NCI-H2227 treated with DMSO at 0.1 percent for 48 hours (cell line): Measurements from ENCODE around the gene TM4SF18.
"Not testable (repeated sequence)": the region's sequence is repeated elsewhere in the genome, so short reads cannot be mapped to it uniquely, and the experiment has no call there.

Experiments used
- DNase-seq: peaks from one replicate; lab custom pipeline; 2025; lab: John Stamatoyannopoulos, UW

The TM4SF18 gene

DNA sequence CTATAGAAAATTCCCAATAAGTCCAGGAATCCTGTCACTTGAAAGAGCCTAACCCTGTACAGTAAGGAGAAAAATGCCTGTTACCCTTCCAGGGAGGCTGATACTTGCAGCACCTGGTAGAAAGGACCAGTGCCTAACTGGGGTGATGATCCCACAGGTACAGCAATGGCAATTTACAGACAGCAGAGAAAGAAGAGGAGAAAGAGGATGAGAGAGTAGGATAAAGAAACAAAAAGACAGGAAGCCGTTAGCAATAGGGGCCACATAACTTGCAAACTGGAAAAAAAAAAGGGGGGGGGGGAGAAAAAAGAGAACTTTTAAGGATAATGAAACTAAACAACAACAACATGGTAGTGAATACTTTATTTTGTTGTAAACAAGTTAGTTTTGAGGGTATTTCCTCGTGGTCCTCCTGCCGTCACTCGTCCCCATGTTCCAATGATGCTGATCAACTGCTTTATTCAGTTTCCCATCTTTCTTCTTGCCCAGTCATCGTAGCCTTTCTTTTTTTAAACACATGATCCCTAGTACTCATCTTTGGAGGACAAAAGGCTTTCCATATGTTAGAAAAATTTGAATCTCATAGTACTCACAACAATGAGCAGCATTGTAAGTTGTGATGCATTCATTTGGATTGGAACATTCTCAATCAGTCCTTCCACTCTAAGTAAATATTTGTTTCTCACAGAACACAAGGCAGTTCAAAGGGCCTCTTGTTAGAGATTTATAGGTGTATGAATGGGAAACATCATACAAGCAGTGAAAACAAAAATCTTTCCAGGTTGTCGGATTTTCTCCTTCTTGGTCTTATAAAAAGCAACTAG lies 35.5 kb upstream of the TM4SF18 start:
- no peak for DNase-seq

- no peak for DNase-seq
These were observed 34.8 kb upstream of the TM4SF18 start for GRCh38 chr3:149368201-149368673.

- no peak for DNase-seq
These were observed 33.8 kb upstream of the TM4SF18 start for GRCh38 chr3:149366941-149367840.

DNA sequence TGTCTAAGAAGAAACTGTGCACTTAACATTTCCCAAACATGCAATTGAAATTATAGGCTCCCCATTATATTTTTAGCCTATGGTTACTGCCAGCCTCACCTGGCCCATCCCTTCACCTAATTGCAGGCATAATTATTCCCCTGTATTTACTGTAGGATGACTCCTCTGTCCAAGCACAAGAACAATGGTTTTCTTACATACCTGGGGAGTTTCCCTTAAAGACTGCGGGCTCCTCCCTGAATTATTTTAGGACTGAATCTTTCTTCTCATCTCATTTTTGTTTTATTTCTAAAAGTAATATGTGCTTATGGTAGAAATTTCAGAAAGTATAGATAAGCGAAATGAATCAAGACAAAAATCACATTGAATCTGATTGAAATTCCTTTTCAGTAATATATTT lies 32.6 kb upstream of the TM4SF18 start:
- DNase-seq, result no peak

- DNase-seq, result no peak
These were observed 31.2 kb upstream of the TM4SF18 start for GRCh38 chr3:149364624-149365023.

DNA sequence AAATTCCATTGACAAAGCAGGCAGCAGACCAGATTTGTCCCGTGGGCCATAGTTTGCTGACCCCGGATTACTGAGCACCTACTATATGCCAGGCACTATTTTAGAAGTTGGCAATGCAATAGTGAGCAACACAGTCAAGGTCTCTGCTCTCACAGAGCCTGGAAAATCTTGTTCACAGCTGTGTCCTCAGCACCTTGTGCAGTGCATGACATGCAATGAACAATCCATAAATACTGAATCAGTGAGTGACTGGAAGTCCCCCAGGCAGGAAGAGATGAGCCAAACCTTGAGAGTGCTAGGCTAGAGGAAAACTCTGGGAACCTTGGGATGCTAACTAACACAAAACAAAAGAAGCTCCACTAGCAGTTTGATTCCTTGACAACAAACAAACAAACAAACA lies 29.6 kb upstream of the TM4SF18 start:
- no peak for DNase-seq

DNA sequence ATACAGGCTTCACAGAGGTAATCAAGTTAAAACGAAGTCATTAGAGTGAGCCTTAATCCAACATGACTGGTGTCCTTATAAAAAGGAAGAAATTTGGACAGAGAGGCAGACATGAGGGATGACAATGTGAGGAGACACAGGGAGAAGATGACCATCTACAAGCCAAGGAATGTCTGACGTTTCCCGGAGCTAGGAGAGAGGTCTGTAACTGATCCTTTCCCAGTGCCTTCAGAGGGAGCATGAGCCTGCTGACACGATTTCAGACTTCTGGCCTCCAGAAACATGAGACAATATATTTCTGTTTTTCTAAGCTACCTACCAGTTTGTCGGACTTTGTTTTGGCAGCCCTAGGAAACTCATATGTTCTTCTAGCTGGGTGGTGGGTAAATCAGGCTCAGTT lies 28.9 kb upstream of the TM4SF18 start:
- no peak for DNase-seq

- DNase-seq, result no peak
These were observed 23.2 kb upstream of the TM4SF18 start for GRCh38 chr3:149356630-149357029.

DNA sequence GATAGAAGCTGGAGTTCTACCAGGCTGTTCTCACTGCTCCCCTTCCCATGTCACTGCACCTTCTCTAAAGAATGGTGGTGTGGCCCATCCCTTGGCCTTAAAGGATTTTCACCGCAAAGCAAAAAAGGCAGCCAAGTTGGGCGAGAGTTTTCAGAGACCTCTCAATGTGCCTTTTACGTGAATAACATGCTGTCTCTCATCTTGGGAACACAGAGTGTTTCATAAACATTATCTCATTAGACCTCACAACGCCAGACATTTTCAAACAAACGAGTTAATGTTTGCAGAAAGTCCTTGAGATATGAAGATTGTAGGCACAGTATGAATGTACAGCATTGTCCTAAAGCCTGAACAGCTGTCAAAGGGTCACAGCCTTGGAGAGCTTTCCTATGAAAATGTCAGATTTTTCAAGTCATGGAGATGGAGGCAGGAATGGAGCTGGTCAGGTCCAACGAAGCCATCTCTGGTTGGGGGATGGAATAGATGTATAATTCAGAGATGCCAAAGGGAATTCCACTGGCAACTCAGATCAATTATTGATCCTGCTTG lies 22.7 kb upstream of the TM4SF18 start:
- DNase-seq, result no peak

DNA sequence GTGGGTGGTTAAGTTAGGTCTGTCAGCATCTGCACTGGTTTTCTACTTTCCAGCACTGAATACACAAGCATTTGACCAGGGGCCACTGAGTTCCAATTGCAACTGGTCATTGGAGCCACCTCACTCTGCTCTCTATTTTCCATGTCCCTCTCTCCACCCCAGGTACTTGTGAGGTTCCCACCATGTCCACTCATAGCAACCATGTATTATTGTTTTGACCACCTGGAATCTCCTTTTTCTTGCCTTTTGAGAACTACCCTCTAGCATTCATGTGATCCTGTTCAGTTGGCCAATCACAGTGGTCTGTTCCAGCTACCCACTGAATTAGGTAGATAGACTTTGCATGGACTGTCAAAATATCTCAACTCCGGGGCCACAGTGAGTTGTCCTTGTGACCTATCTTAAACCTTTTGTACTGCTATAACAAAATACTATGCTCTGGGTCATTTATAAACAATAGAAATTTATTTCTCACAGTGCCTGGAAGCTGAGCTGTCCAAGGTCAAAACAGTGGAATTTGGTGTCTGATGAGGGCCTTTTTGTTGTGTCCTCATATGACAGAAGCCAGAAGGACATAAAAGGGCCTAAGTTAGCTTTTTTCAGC lies 20.2 kb upstream of the TM4SF18 start:
- no peak for DNase-seq

GRCh38 chr3:149352556-149352955 lies 19.1 kb upstream of the TM4SF18 start:
- no peak for DNase-seq

DNA sequence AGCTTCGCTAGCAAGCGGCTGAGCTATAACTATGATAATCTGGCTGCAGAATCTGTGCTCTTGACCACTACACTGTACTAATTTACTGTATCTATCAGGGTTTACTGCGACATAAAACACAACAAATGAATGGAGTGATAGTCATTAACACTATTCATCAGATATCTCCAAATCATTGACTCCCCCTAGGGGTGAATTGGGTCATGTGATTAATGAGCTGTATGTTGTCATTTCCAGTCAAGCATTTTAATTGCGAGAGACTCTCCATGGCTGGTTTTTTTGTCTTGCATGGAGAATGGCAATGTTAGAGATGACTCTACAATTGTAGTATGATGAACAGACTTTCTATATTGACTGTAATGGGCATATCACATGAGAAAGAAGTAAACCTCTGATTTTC lies 10.5 kb upstream of the TM4SF18 start:
- no peak for DNase-seq

- no peak for DNase-seq
These were observed 9.3 kb upstream of the TM4SF18 start for GRCh38 chr3:149342413-149343380.

DNA sequence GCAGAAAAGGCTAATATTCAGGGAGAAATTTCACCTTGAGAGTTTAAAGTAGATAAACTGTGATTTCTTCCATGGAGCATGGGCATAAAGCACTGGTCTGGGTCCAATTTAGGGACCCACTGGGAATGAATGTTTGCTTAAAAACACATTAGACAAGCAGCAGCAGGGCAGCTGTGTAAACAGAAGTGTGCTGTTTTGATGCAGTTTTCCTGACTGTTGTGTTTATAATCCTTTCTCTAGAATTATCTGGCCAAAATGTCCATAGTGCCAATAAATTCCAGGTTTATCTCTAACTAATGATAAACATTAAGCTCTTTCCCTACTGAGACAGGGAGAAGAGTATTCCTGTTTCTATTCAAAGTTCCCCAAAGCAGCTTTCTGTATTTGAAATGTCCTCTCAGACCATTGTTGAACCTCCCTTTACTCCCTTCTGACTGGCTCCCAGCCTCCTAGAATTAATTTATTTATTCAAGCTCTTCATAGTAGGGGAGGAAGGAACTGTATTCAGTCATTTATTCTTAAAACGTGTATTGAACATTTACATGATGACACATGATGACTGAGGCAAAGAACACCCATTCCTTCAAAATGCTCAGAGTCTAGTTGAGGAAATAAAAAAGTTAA lies 7.0 kb upstream of the TM4SF18 start:
- no peak for DNase-seq

- DNase-seq, result no peak
These were observed 6.5 kb upstream of the TM4SF18 start for GRCh38 chr3:149339931-149340309.

DNA sequence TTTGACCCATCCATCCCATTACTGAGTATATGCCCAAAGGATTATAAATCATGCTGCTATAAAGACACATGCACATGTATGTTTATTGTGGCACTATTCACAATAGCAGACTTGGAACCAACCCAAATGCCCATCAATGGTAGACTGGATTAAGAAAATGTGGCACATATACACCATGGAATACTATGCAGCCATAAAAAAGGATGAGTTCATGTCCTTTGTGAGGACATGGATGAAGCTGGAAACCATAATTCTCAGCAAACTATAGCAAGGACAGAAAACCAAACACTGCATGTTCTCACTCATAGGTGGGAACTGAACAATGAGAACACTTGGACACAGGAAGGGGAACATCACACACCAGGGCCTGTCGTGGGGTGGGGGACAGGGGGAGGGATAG lies 4.0 kb upstream of the TM4SF18 start:
- DNase-seq, result not testable (repeated sequence)

- no peak for DNase-seq
These were observed 3.5 kb upstream of the TM4SF18 start for GRCh38 chr3:149336925-149337324.

DNA sequence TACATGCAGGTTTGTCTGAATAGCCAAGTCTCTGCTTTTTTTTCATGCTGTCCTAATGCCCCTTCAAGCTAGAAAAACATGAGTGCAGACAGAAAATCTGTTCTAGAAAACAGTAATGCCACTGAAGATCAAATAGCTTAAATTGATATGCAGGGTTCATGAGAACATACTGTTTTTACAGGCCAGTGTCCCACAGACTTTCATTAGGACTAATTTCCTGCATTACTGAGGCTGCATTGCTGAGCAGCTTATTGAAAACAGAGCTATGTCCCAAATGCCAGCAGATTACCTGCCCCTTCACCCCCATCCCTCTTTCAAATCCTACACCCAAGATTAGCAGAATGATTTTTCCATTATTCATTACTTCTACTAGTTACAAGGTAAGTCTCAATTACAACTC lies 665 bp downstream of the TM4SF18 start:
- no peak for DNase-seq

- no peak for DNase-seq
These were observed 1.1 kb downstream of the TM4SF18 start for GRCh38 chr3:149332227-149332765.

DNA sequence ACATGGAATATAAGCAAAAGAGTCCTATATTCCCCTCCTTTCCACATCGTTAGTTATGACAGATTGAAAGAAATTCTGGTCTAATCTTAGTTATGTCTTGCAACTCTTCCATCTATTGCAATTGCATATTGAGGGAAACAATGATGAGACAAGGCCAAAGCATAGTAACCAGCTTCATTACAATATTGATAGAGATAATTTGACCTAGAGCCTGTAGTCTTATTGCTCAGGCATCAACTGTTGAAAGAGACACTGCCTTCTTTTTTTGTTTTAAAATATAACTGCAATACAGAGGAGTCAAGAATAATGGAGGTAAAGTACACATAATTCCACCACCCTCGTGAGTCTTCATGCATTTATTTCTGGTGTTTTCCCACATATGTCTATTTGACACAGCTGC lies 2.0 kb downstream of the TM4SF18 start:
- no peak for DNase-seq
